H9 (cell line): ENCODE results near the gene RGSL1. TPM values are rescaled to one million over a fixed set of nuclear protein-coding genes. Genes with fewer than 3 reads are reported as not detected.

Experiments used
- DNase-seq: peaks from one replicate; pipeline ENCODE4 v3.0.0-alpha.2; 2017
- H2AFZ ChIP-seq: one replicate; pipeline ENCODE4 v1.6.1; 2013; ENCODE audit warnings: mild to moderate bottlenecking, low read length, control low read depth, moderate library complexity
- H2AK5ac ChIP-seq: 2 replicates; pipeline ENCODE4 v1.6.1; 2013; ENCODE audit warnings: low read length, control low read depth, mixed read lengths; ENCODE audit not compliant: insufficient read length
- H2BK120ac ChIP-seq: one replicate; pipeline ENCODE4 v1.6.1; 2013; ENCODE audit warnings: low read depth, mild to moderate bottlenecking, low read length, control low read depth, inconsistent platforms; ENCODE audit not compliant: poor library complexity, severe bottlenecking
- H2BK12ac ChIP-seq: 2 replicates; pipeline ENCODE4 v1.6.1; 2013; ENCODE audit warnings: low read length, control low read depth, mixed read lengths, low read depth; ENCODE audit not compliant: insufficient read length
- H2BK15ac ChIP-seq: 2 replicates; pipeline ENCODE4 v1.6.1; 2013; ENCODE audit warnings: low read depth, low read length, control low read depth
- H2BK20ac ChIP-seq: one replicate; pipeline ENCODE4 v1.6.1; 2013; ENCODE audit warnings: low read depth, mild to moderate bottlenecking, low read length, control low read depth, inconsistent platforms; ENCODE audit not compliant: poor library complexity, severe bottlenecking
- H2BK5ac ChIP-seq: 2 replicates; pipeline ENCODE4 v1.6.1; 2013; ENCODE audit warnings: low read length, control low read depth, mixed read lengths; ENCODE audit not compliant: insufficient read length
- H3K14ac ChIP-seq: 2 replicates; pipeline ENCODE4 v1.6.1; 2013; ENCODE audit warnings: low read length, control low read depth; ENCODE audit not compliant: insufficient read depth
- H3K18ac ChIP-seq: 2 replicates; pipeline ENCODE4 v1.6.1; 2013; ENCODE audit warnings: low read depth, mild to moderate bottlenecking, mixed read lengths, low read length, control low read depth; ENCODE audit not compliant: insufficient read length
- H3K23ac ChIP-seq: 2 replicates; pipeline ENCODE4 v1.6.1; 2013; ENCODE audit warnings: low read length, control low read depth, mixed read lengths, low read depth; ENCODE audit not compliant: insufficient read length
- H3K23me2 ChIP-seq: 2 replicates; pipeline ENCODE4 v1.6.1; 2013; ENCODE audit warnings: low read depth, mild to moderate bottlenecking, mixed read lengths, low read length, control low read depth; ENCODE audit not compliant: insufficient read length, poor library complexity, severe bottlenecking
- H3K27ac ChIP-seq: 2 replicates; pipeline ENCODE4 v1.5.1; 2013; ENCODE audit warnings: low read length, control low read depth, mixed read lengths, low read depth; ENCODE audit not compliant: insufficient read length
- H3K27me3 ChIP-seq: 2 replicates; pipeline ENCODE4 v1.6.1; 2013; ENCODE audit warnings: low read length, control low read depth, inconsistent platforms; ENCODE audit not compliant: insufficient read depth
- H3K4ac ChIP-seq: 2 replicates; pipeline ENCODE4 v1.6.1; 2013; ENCODE audit warnings: low read depth, mild to moderate bottlenecking, control low read depth, inconsistent platforms, low read length, moderate library complexity
- H3K4me1 ChIP-seq: 2 replicates; pipeline ENCODE4 v1.6.1; 2013; ENCODE audit warnings: low read length, control low read depth, inconsistent platforms; ENCODE audit not compliant: insufficient read depth
- H3K4me2 ChIP-seq: 2 replicates; pipeline ENCODE4 v1.6.1; 2013; ENCODE audit warnings: low read length, control low read depth, mixed read lengths; ENCODE audit not compliant: insufficient read length, insufficient read depth
- H3K56ac ChIP-seq: 2 replicates; pipeline ENCODE4 v1.6.1; 2013; ENCODE audit warnings: low read depth, mild to moderate bottlenecking, mixed read lengths, low read length, control low read depth; ENCODE audit not compliant: insufficient read length
- H3K79me1 ChIP-seq: 2 replicates; pipeline ENCODE4 v1.6.1; 2013; ENCODE audit warnings: low read depth, mild to moderate bottlenecking, moderate library complexity, low read length, control low read depth, inconsistent platforms; ENCODE audit not compliant: insufficient read depth, poor library complexity, severe bottlenecking
- H3K79me2 ChIP-seq: 2 replicates; pipeline ENCODE4 v1.6.1; 2013; ENCODE audit warnings: low read length, control low read depth, inconsistent platforms; ENCODE audit not compliant: insufficient read depth
- H3K9ac ChIP-seq: 2 replicates; pipeline ENCODE4 v1.6.1; 2013; ENCODE audit warnings: low read length, control low read depth, mixed read lengths; ENCODE audit not compliant: insufficient read length; ENCODE audit errors: extremely low read depth
- H3K9me3 ChIP-seq: one replicate; pipeline ENCODE4 v1.6.1; 2013; ENCODE audit warnings: low read depth, low read length, inconsistent platforms; ENCODE audit not compliant: control insufficient read depth
- H3T11ph ChIP-seq: one replicate; pipeline ENCODE4 v1.6.1; 2013; ENCODE audit warnings: mild to moderate bottlenecking, low read length, control low read depth, inconsistent platforms
- H4K20me1 ChIP-seq: one replicate; pipeline ENCODE4 v1.6.1; 2013; ENCODE audit not compliant: control insufficient read depth, insufficient read length, insufficient read depth
- H4K5ac ChIP-seq: 2 replicates; pipeline ENCODE4 v1.6.1; 2013; ENCODE audit warnings: low read depth, mild to moderate bottlenecking, mixed read lengths, low read length, control low read depth; ENCODE audit not compliant: insufficient read length
- H4K8ac ChIP-seq: replicated peaks from 2 replicates; pipeline ENCODE4 v1.6.1; 2013; ENCODE audit warnings: low read length, control low read depth, mixed read lengths, low read depth; ENCODE audit not compliant: insufficient read length
- H4K91ac ChIP-seq: 2 replicates; pipeline ENCODE4 v1.6.1; 2013; ENCODE audit warnings: low read depth, mild to moderate bottlenecking, moderate library complexity, mixed read lengths, low read length, control low read depth; ENCODE audit not compliant: insufficient read length
- H3K27ac Mint-ChIP-seq, 3 experiments: 2 replicates in 2 of 3; 3 replicates in 1 of 3; pipeline ENCODE4 v1.8.0; 2020 to 2021; ENCODE audit warnings: mixed read lengths in 3 of 3, mild to moderate bottlenecking in 1 of 3, moderate library complexity in 1 of 3
- H3K27me3 Mint-ChIP-seq: 2 replicates; pipeline ENCODE4 v1.8.0; 2021; ENCODE audit warnings: low read depth, mild to moderate bottlenecking, moderate library complexity, mixed read lengths
- H3K36me3 Mint-ChIP-seq, 3 experiments: 2 replicates in 2 of 3; 3 replicates in 1 of 3; pipeline ENCODE4 v1.8.0; 2020 to 2021; ENCODE audit warnings: low read depth in 3 of 3, mixed read lengths in 3 of 3; ENCODE audit not compliant: insufficient read depth in 1 of 3
- H3K4me1 Mint-ChIP-seq, 2 experiments: 2 replicates each; pipeline ENCODE4 v1.8.0; 2020; ENCODE audit warnings: mixed read lengths in 2 of 2
- H3K4me3 Mint-ChIP-seq, 2 experiments: 2 replicates in 1 of 2; 3 replicates in 1 of 2; pipeline ENCODE4 v1.8.0; 2020 to 2021; ENCODE audit warnings: mild to moderate bottlenecking in 2 of 2, mixed read lengths in 2 of 2, moderate library complexity in 1 of 2
- H3K9me3 Mint-ChIP-seq, 2 experiments: 2 replicates in 1 of 2; 3 replicates in 1 of 2; pipeline ENCODE4 v1.8.0; 2020; ENCODE audit warnings: mild to moderate bottlenecking in 2 of 2, mixed read lengths in 2 of 2, moderate library complexity in 1 of 2
- WGBS: extraction: QIAGEN DNeasy Blood & Tissue Kit; methylation state at CpG from one replicate; pipeline ENCODE4 v1.1.7; 2013; ENCODE audit warnings: missing lambda C conversion rate, low lambda C conversion rate, mixed read lengths; ENCODE audit not compliant: insufficient read length; ENCODE audit errors: extremely low coverage; 5-methylcytosine and 5-hydroxymethylcytosine counted together
- total RNA-seq: library from RNA; stranded (reverse); gene quantifications from 2 replicates; pipeline ENCODE4 v1.2.1, GENCODE V29; 2021
- TF ChIP-seq, protein P1 (sequence below): fragments of 200-600 bp; sonication (generic); conservative IDR thresholded peaks from 3 replicates; pipeline ENCODE4 v1.8.0; 2021; ENCODE audit warnings: antibody characterized with exemption, mild to moderate bottlenecking

RGSL1 gene
- total RNA-seq, 1 experiment from 2014 or later = not detected

DNA sequence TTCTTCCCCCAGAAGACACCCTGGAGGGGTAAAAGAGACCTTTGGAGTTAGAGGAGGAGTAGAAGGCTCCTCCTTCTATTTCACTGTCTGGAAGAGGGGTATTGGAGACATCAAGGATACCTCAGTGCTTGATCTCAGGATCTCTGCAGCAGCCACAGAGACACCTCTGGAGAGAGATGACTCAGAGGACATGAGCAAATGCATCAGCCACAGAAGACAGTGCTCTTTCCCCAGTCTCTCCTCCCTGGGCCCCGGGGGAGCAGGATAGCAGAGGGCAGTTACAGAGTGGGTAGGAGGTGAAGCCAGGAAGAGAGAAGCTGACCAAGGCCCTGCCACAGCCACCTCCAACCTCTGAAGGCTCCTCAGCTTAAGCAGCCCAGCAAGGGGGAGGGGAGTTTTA lies 34.2 kb upstream of the RGSL1 start:
- WGBS = no CpG with 5 or more reads among the region's 1 CpG
- H3K27ac Mint-ChIP-seq = peak overlapping the region in 1 of 3 experiments; percentile 64; a peak in 2 of 7 replicates
- Histone ChIP-seq H3K27me3 (no peaks in the 10 kb centered on the region), H2BK12ac (no peak overlapping the region), H3K9me3 (no peaks in the 10 kb centered on the region), H2BK15ac (no peak overlapping the region), H4K5ac (no peak overlapping the region), H3K23me2 (no peaks in the 10 kb centered on the region), H4K91ac (no peak overlapping the region), H4K8ac (no peak overlapping the region), H3K4me2 (no peak overlapping the region), H2BK120ac (no peak overlapping the region), H3K23ac (no peak overlapping the region), H2AK5ac (no peak overlapping the region), H4K20me1 (no peaks in the 10 kb centered on the region), H3K14ac (no peak overlapping the region), H3K79me2 (no peaks in the 10 kb centered on the region), H2AFZ (no peak overlapping the region), H3K79me1 (no peaks in the 10 kb centered on the region), H2BK5ac (no peak overlapping the region), H3K9ac (no peak overlapping the region), H3K56ac (no peak overlapping the region), H2BK20ac (no peak overlapping the region), H3K27ac (no peak overlapping the region), H3K4ac (no peak overlapping the region), H3K4me1 (no peaks in the 10 kb centered on the region), H3T11ph (no peak overlapping the region), H3K18ac (no peak overlapping the region)
- H3K4me1 Mint-ChIP-seq = no peaks in the 10 kb centered on the region
- 0 out of 5 replicates have a peak, but pooled peaks cover 0 to 2% of the 10 kb centered on the region in 2 experiments for H3K9me3 Mint-ChIP-seq
- no peak for DNase-seq
- H3K36me3 Mint-ChIP-seq = no peaks in the 10 kb centered on the region
- no peak overlapping the region for H3K4me3 Mint-ChIP-seq
- TF ChIP-seq, protein P1, sequence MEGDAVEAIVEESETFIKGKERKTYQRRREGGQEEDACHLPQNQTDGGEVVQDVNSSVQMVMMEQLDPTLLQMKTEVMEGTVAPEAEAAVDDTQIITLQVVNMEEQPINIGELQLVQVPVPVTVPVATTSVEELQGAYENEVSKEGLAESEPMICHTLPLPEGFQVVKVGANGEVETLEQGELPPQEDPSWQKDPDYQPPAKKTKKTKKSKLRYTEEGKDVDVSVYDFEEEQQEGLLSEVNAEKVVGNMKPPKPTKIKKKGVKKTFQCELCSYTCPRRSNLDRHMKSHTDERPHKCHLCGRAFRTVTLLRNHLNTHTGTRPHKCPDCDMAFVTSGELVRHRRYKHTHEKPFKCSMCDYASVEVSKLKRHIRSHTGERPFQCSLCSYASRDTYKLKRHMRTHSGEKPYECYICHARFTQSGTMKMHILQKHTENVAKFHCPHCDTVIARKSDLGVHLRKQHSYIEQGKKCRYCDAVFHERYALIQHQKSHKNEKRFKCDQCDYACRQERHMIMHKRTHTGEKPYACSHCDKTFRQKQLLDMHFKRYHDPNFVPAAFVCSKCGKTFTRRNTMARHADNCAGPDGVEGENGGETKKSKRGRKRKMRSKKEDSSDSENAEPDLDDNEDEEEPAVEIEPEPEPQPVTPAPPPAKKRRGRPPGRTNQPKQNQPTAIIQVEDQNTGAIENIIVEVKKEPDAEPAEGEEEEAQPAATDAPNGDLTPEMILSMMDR = no peak
- H3K27me3 Mint-ChIP-seq = peaks cover 8% of the 10 kb centered on the region
